ENCODE data around the gene PDZRN3.
"Not testable (repeated sequence)": the region's sequence is repeated elsewhere in the genome, so short reads cannot be mapped to it uniquely, and the experiment has no call there.

The PDZRN3 gene

GRCh38 chr3:73484656-73485248 is 140.0 kb downstream of the PDZRN3 start:
- DNase-seq: no peak

GRCh38 chr3:73481888-73482287 is 142.9 kb downstream of the PDZRN3 start:
- no peak for DNase-seq

GRCh38 chr3:73480187-73480672 is 144.5 kb downstream of the PDZRN3 start:
- no peak for DNase-seq

- no peak for DNase-seq
These were observed 145.4 kb downstream of the PDZRN3 start for GRCh38 chr3:73479325-73479724.

GRCh38 chr3:73478858-73479257 is 145.9 kb downstream of the PDZRN3 start:
- DNase-seq: no peak

GRCh38 chr3:73475717-73476116 is 149.0 kb downstream of the PDZRN3 start:
- DNase-seq: no peak

- no peak for DNase-seq
These were observed 149.6 kb downstream of the PDZRN3 start for GRCh38 chr3:73475175-73475574.

- DNase-seq: no peak
These were observed 150.1 kb downstream of the PDZRN3 start for GRCh38 chr3:73474619-73475018.

- DNase-seq: no peak
These were observed 150.8 kb downstream of the PDZRN3 start for GRCh38 chr3:73473898-73474416.

GRCh38 chr3:73473181-73473897 is 151.4 kb downstream of the PDZRN3 start:
- no peak for DNase-seq

- DNase-seq: no peak
These were observed 152.6 kb downstream of the PDZRN3 start for GRCh38 chr3:73471986-73472787.

GRCh38 chr3:73470860-73471259 is 153.9 kb downstream of the PDZRN3 start:
- no peak for DNase-seq

GRCh38 chr3:73469331-73469730 is 155.4 kb downstream of the PDZRN3 start:
- no peak for DNase-seq

GRCh38 chr3:73467211-73467610 is 157.5 kb downstream of the PDZRN3 start:
- DNase-seq: no peak

- DNase-seq: no peak
These were observed 158.8 kb downstream of the PDZRN3 start for GRCh38 chr3:73465926-73466325.

- not testable (repeated sequence) for DNase-seq
These were observed 160.6 kb downstream of the PDZRN3 start for GRCh38 chr3:73464126-73464525.

GRCh38 chr3:73461547-73461946 is 163.2 kb downstream of the PDZRN3 start:
- no peak for DNase-seq

GRCh38 chr3:73459711-73460110 is 165.0 kb downstream of the PDZRN3 start:
- no peak for DNase-seq

GRCh38 chr3:73453666-73454065 is 171.1 kb downstream of the PDZRN3 start:
- DNase-seq: no peak

GRCh38 chr3:73452729-73453128 is 172.0 kb downstream of the PDZRN3 start:
- no peak for DNase-seq

- DNase-seq: no peak
These were observed 173.3 kb downstream of the PDZRN3 start for GRCh38 chr3:73451301-73451944.

GRCh38 chr3:73449774-73450173 is 175.0 kb downstream of the PDZRN3 start:
- no peak for DNase-seq

GRCh38 chr3:73448761-73449301 is 175.9 kb downstream of the PDZRN3 start:
- no peak for DNase-seq

Measured in stimulated activated CD4-positive, alpha-beta T cell treated with anti-CD3 and anti-CD28 coated beads, Interleukin-4, amount 100 ng/mL, for 1 hour (primary cell).